Vagina (tissue), 2 donors: ENCODE measurements around the gene SP5. TPM values are rescaled to one million over a fixed set of nuclear protein-coding genes. Genes with fewer than 3 reads are reported as not detected.
A peak's percentile ranks its signal among the peaks of the same experiment; 100 is the strongest.
"Not testable (repeated sequence)": the region's sequence is repeated elsewhere in the genome, so short reads cannot be mapped to it uniquely, and the experiment has no call there.

ENCODE experiments used
- DNase-seq, 2 donors: peaks; one replicate each; pipeline ENCODE4 v3.0.0-alpha.2; 2017; ENCODE audit errors: extremely low spot score in 2 of 2
- H3K27ac ChIP-seq: fragments of 200-600 bp; sonication (generic); one replicate; pipeline ENCODE4 v1.5.1; 2019
- H3K27me3 ChIP-seq: fragments of 200-600 bp; sonication (generic); one replicate; pipeline ENCODE4 v1.5.1; 2019
- H3K36me3 ChIP-seq, 2 donors: fragments of 200-600 bp; sonication (generic); one replicate each; pipeline ENCODE4 v1.5.1; 2017 to 2019
- H3K4me1 ChIP-seq: fragments of 200-600 bp; sonication (generic); one replicate; pipeline ENCODE4 v1.5.1; 2019
- H3K4me3 ChIP-seq, 2 donors: fragments of 200-600 bp; sonication (generic); 1 replicate in 1 of 2; 2 replicates in 1 of 2; pipeline ENCODE4 v1.5.1; 2016 to 2019
- H3K9me3 ChIP-seq: fragments of 200-600 bp; sonication (generic); one replicate; pipeline ENCODE4 v1.5.1; 2019
- POLR2A ChIP-seq, 2 donors: fragments of 450-650 bp; IDR thresholded peaks; one replicate each; pipeline ENCODE4 v1.6.1; 2017; ENCODE audit warnings: antibody characterized with exemption in 2 of 2, mild to moderate bottlenecking in 2 of 2, moderate library complexity in 2 of 2
- POLR2AphosphoS5 ChIP-seq, 2 donors: sonication (generic); formaldehyde crosslinking; IDR thresholded peaks; one replicate each; pipeline ENCODE4 v1.9.0; 2017; ENCODE audit warnings: antibody characterized with exemption in 2 of 2, mild to moderate bottlenecking in 2 of 2, low read depth in 1 of 2; ENCODE audit not compliant: insufficient read depth in 1 of 2
- intact Hi-C: fragments of 100-400 bp; cut with DNase I; formaldehyde crosslinking; loops from one replicate; pipeline ENCODE4 v1.15.1; 2023
- total RNA-seq: library from RNA; depleted of rRNA; stranded (reverse); fragments of >200 nt; gene quantifications from one replicate; pipeline ENCODE4 v1.2.3, GENCODE V29; 2016
- TF ChIP-seq, protein P1 (sequence below), 3 experiments: fragments of 450-650 bp in 2 of 3; fragments of 200-600 bp in 1 of 3; sonication (generic) in 1 of 3; IDR thresholded peaks; one replicate each; pipeline ENCODE4 v1.5.1; 2017 to 2019; ENCODE audit warnings: antibody characterized with exemption in 3 of 3, mild to moderate bottlenecking in 2 of 3, moderate library complexity in 2 of 3

Gene SP5
- total RNA-seq: 1.7 TPM

DNA sequence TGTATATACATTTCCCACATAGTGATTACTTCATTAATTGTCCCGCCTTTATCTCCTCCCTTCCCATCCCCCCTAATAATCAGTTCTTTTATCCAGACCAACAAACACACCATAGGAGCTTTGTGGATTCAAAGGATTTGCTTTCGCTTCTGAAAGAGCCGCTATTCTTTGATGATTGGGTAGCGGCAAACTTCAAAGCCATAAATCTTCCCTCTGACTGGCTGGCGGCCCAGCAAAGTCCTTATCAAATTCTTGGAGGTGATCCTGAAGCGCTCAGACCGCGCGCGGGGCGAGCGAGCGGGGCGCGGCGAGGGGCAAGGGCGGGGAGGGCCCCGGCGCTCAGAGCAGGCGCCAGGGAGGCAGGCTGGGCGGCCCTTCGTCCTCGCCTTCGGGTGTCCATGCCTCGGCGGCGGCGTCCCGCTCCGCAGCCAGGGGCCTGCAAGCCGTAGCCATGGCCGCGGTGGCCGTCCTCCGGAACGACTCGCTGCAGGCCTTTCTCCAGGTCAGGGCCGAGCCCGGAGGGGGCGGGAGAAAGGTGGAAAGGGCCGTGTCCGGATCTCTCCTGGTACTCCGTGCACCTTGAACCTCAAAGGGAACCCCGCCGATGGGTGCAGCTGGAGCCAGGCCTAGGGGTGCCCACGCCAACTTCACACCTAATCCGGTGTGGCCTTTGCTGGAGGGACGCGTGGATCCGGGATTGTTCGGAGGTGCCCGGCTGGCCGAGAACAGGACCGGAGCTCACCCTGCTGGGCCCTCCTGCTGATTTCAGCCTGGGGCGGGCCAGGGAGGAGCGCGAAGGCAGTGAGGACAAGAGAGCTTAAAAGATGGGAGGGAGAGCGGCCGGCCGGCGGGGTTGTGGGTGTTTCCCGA is at the start of gene SP5:
Gene SP5, plus strand, starts transcription at position 276 of the 870 bp plus-strand sequence. Its CDS starts 176 bp downstream, at position 452.
- intact Hi-C loops: loop anchor here (10.0 kb wide), 1 partner anchor 100 kb away; the partner anchor contains the start of gene GAD1
- Histone ChIP-seq H3K36me3 (no peaks in the 10 kb centered on the region), H3K27me3 (peaks cover 12% of the 10 kb centered on the region), H3K9me3 (no peaks in the 10 kb centered on the region), H3K27ac (peak within 1 kb of the TSS; percentile 62), H3K4me1 (peaks cover 28% of the 10 kb centered on the region), H3K4me3 (peak within 1 kb of the TSS; percentile 45 to 62)
- DNase-seq: no peak
- TF ChIP-seq, protein P1, sequence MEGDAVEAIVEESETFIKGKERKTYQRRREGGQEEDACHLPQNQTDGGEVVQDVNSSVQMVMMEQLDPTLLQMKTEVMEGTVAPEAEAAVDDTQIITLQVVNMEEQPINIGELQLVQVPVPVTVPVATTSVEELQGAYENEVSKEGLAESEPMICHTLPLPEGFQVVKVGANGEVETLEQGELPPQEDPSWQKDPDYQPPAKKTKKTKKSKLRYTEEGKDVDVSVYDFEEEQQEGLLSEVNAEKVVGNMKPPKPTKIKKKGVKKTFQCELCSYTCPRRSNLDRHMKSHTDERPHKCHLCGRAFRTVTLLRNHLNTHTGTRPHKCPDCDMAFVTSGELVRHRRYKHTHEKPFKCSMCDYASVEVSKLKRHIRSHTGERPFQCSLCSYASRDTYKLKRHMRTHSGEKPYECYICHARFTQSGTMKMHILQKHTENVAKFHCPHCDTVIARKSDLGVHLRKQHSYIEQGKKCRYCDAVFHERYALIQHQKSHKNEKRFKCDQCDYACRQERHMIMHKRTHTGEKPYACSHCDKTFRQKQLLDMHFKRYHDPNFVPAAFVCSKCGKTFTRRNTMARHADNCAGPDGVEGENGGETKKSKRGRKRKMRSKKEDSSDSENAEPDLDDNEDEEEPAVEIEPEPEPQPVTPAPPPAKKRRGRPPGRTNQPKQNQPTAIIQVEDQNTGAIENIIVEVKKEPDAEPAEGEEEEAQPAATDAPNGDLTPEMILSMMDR (IDR thresholded peaks at IDR 0.05): no peak
- peak in 1 of 2 donors; percentile 9 for TF ChIP-seq POLR2A (IDR thresholded peaks at IDR 0.05)
- TF ChIP-seq POLR2AphosphoS5 (IDR thresholded peaks at IDR 0.05; ENCODE audit: insufficient read depth in 1 of 2, low read depth in 1 of 2): peak in 1 of 2 donors; percentile 40

DNA sequence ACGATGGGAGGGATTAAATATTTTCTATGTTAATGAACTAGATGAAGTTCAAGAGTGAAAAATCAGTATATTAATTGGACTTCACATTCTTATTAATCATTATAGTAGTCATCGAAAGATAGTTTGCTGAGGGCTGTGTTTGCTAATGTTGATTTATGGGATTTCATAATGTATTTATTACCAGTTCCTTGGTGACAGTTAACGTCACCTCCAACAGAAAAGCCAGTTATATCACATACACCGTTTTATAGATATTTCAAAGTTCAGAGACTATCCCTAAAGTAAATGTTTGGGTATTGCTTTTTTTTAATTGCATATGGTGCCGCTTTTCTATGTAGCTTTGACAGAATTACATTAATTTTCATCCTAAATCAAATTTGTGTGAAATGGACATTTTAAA is 49.4 kb upstream of the SP5 start:
- no peaks in the 10 kb centered on the region for H3K36me3 ChIP-seq
- no peak for TF ChIP-seq POLR2AphosphoS5 (IDR thresholded peaks at IDR 0.05; ENCODE audit: insufficient read depth in 1 of 2, low read depth in 1 of 2)
- no peaks in the 10 kb centered on the region for H3K27me3 ChIP-seq
- no peaks in the 10 kb centered on the region for H3K9me3 ChIP-seq
- intact Hi-C loops: loop anchor here (5.0 kb wide), 1 partner anchor 893 kb away; no protein-coding TSS in a partner anchor
- no peak for DNase-seq
- H3K4me1 ChIP-seq: no peaks in the 10 kb centered on the region
- H3K4me3 ChIP-seq: no peak overlapping the region
- no peak overlapping the region for H3K27ac ChIP-seq

- Histone ChIP-seq H3K27me3 (no peaks in the 10 kb centered on the region), H3K27ac (no peak overlapping the region), H3K36me3 (no peaks in the 10 kb centered on the region), H3K4me1 (no peaks in the 10 kb centered on the region), H3K9me3 (no peaks in the 10 kb centered on the region), H3K4me3 (no peak overlapping the region)
- TF ChIP-seq POLR2A (IDR thresholded peaks at IDR 0.05): no peak
- TF ChIP-seq, protein P1 (IDR thresholded peaks at IDR 0.05): no peak
- TF ChIP-seq POLR2AphosphoS5 (IDR thresholded peaks at IDR 0.05; ENCODE audit: insufficient read depth in 1 of 2, low read depth in 1 of 2): no peak
- intact Hi-C loops: loop anchor here (5.0 kb wide), 1 partner anchor 898 kb away; no protein-coding TSS in a partner anchor
- no peak for DNase-seq
Observed at GRCh38 chr2:170669909-170670308, 45.2 kb upstream of the SP5 start.

- H3K4me1 ChIP-seq: no peaks in the 10 kb centered on the region
- H3K4me3 ChIP-seq: no peak overlapping the region
- H3K27me3 ChIP-seq: no peaks in the 10 kb centered on the region
- intact Hi-C loops: no loop called here
- no peak for DNase-seq
- no peak for TF ChIP-seq POLR2A (IDR thresholded peaks at IDR 0.05)
- no peak overlapping the region for H3K27ac ChIP-seq
- no peaks in the 10 kb centered on the region for H3K36me3 ChIP-seq
- no peaks in the 10 kb centered on the region for H3K9me3 ChIP-seq
Observed at GRCh38 chr2:170670651-170671050, 44.5 kb upstream of the SP5 start.

DNA sequence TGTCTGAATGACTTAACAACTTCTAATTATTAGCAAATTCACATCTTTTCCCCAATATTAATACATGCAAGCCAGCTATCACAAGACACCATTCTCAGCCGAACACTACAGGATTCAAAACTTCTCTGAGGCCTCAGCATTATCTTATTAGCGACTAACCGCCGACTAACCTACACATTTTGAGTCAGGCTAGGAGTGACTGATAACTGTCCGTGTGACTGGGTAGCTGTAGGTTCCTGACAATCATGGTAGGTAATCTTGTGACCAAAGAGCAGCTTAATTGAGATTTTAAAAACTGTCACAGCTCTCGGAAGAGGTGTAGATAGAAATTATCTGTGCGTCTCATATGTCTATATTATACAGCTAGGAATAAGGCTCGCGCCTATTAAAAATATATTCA is 44.1 kb upstream of the SP5 start:
- Histone ChIP-seq H3K27me3 (no peaks in the 10 kb centered on the region), H3K9me3 (no peaks in the 10 kb centered on the region), H3K4me3 (no peak overlapping the region), H3K27ac (no peak overlapping the region), H3K36me3 (no peaks in the 10 kb centered on the region), H3K4me1 (no peaks in the 10 kb centered on the region)
- no peak for DNase-seq
- TF ChIP-seq POLR2A (IDR thresholded peaks at IDR 0.05) (no peak), POLR2AphosphoS5 (IDR thresholded peaks at IDR 0.05; ENCODE audit: insufficient read depth in 1 of 2, low read depth in 1 of 2) (no peak)
- TF ChIP-seq, protein P1 (IDR thresholded peaks at IDR 0.05): no peak
- intact Hi-C loops: no loop called here

DNA sequence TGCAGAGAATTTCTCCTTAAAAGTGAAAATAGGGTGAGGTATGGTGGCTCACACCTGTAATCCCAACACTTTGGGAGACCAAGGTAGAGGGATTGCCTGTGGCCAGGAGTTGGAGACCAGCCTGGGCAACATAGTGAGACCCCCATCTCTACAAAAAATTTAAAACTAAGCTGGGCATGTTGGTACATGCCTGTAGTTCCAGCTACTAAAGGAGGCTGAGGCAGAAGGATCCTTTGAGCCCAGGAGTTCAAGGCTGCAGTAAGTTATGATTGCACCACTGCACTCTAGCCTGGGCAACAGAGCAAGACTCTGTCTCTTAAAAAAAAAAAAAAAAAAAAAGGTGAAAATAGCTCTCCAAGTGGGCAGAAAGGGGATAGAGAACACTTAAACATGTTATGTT is 40.9 kb upstream of the SP5 start:
- H3K4me1 ChIP-seq, H3K4me3 ChIP-seq, DNase-seq, intact Hi-C loops, H3K27me3 ChIP-seq, H3K36me3 ChIP-seq, H3K27ac ChIP-seq, H3K9me3 ChIP-seq: not testable (repeated sequence)
